AG04450 (cell line): ENCODE data around the gene ATP6V1B1. TPM values are rescaled to one million over a fixed set of nuclear protein-coding genes. Genes with fewer than 3 reads are reported as not detected.

Source experiments
- CTCF ChIA-PET: fragments of 300-600, 350-600 bp; formaldehyde crosslinking; extraction: SDS; loops from one replicate; lab custom pipeline; 2022; ENCODE audit warnings: antibody characterized with exemption, inconsistent platforms; lab: Charles Lee
- POLR2A ChIA-PET: fragments of 350-600 bp; formaldehyde crosslinking; extraction: SDS; loops from one replicate; lab custom pipeline; 2021; ENCODE audit warnings: antibody characterized with exemption, inconsistent platforms; lab: Yijun Ruan, JAX
- DNase-seq: peaks from one replicate; pipeline ENCODE4 v3.0.0-alpha.2; 2011; ENCODE audit warnings: low read depth, low spot score
- H3K27ac ChIP-seq: one replicate; pipeline ENCODE4 v1.5.1; 2012; ENCODE audit warnings: low read depth, low read length, control low read depth
- H3K27me3 ChIP-seq: one replicate; pipeline ENCODE4 v1.6.0; 2012; ENCODE audit warnings: low read length; ENCODE audit not compliant: control insufficient read depth, insufficient read depth
- H3K4me3 ChIP-seq: 2 replicates; pipeline ENCODE4 v1.5.1; 2011; ENCODE audit warnings: mild to moderate bottlenecking, low read depth, low read length, control low read depth
- H3K9me3 ChIP-seq: 2 replicates; pipeline ENCODE4 v1.5.1; 2012; ENCODE audit warnings: low read length; ENCODE audit not compliant: control insufficient read depth, insufficient read depth
- polyA plus RNA-seq: library from polyadenylated mRNA; depleted of rRNA; stranded (reverse); fragments of >200 nt; gene quantifications from 2 replicates; pipeline ENCODE4 v1.2.3, GENCODE V29; 2011
- TF ChIP-seq, protein P1 (sequence below): IDR thresholded peaks from 2 replicates; pipeline ENCODE4 v1.5.1; 2011; ENCODE audit warnings: low read depth, low read length, control low read depth, inconsistent platforms

The ATP6V1B1 gene
- polyA plus RNA-seq, 1 experiment, result 0.82 TPM

DNA sequence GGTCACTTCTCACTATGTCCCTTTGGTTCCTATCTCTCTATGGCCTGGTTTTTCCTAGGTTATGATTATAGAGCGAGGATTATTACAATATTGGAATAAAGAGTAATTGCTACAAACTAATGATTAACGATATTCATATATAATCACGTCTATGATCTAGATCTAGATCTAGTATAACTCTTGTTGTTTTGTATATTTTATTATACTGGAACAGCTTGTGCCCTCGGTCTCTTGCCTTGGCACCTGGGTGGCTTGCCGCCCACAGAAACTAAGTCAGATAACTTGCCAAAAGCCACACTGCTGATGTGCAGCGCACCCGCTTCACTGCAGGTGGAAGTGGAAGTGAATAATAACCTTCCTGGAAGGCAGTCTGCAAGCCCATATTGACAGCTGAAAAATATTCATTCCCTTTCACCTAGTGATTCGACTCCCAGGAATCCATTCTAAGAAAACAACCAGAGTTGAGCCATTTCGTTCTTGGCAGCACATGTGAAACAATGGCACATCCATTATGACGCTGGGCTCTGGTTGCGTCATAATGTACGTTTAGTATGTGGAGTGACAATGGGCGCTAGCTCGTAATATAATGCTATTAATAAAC lies 42.0 kb downstream of the ATP6V1B1 start:
- TF ChIP-seq, protein P1, sequence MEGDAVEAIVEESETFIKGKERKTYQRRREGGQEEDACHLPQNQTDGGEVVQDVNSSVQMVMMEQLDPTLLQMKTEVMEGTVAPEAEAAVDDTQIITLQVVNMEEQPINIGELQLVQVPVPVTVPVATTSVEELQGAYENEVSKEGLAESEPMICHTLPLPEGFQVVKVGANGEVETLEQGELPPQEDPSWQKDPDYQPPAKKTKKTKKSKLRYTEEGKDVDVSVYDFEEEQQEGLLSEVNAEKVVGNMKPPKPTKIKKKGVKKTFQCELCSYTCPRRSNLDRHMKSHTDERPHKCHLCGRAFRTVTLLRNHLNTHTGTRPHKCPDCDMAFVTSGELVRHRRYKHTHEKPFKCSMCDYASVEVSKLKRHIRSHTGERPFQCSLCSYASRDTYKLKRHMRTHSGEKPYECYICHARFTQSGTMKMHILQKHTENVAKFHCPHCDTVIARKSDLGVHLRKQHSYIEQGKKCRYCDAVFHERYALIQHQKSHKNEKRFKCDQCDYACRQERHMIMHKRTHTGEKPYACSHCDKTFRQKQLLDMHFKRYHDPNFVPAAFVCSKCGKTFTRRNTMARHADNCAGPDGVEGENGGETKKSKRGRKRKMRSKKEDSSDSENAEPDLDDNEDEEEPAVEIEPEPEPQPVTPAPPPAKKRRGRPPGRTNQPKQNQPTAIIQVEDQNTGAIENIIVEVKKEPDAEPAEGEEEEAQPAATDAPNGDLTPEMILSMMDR, result no peak; the same call in 1 of the 2 replicates
- peak; percentile 55 for DNase-seq
- peak overlapping the region; percentile 91 for H3K27ac ChIP-seq
- peak overlapping the region; percentile 64 for H3K4me3 ChIP-seq
- ChIA-PET POLR2A (interaction anchor here (0.9 kb wide), 1 partner anchor 91 kb away, joined by 4 read pairs; the partner anchor contains the start of gene NAGK), CTCF (interaction anchor here (0.9 to 2.8 kb wide), 9 partner anchors 12 to 116 kb away, joined by 3 to 22 read pairs (median 4); no protein-coding TSS in a partner anchor)
- H3K27me3 ChIP-seq, result no peaks in the 10 kb centered on the region
- H3K9me3 ChIP-seq, result no peaks in the 10 kb centered on the region

DNA sequence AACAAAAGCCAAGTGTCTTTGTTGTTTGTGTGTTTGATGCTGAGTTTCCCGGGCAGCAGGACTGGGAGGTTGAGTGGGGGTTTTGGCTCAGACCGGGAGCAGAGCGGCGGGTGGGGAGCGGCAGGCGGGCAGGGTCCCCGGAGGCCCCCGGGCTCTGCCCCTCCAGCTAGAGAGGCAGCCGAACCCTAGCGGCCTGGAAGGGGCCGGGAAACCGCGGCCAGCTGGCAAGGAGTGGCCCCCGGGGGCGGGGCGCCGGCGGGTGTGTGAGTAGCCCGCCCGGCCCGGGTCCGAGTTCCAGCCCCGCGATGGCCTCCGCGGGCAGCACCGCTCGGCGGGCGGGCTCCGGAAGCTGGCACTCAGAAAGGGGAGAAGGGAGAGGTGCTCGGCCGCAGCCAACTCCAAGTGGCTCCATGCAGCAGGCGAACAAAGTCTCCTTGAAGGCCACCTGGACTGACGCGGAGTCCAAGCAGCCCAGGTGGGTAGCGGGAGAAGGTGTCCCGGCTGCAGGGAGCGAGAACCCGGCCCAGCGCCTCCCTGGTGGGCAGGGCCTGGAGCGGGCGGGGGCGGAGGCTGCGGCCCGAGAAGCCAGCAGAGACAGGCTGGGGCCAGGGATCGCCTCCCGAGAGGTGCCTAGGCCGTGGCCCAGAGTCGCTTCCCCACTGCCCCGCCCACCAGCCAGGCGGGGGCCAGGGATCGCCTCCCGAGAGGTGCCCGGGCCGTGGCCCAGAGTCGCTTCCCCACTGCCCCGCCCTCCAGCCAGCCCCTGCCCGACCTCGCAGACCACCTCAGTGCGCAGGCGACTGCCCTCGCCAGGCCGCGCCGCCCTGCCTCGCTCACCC lies 42.9 kb downstream of the ATP6V1B1 start, which contains the start of gene ANKRD53:
TSS of gene ANKRD53 (plus strand) at position 290 of the 839 bp plus-strand sequence. CDS start at position 306, 16 bp downstream.
- no peak for DNase-seq
- Histone ChIP-seq H3K4me3 (peak within 1 kb of the TSS; percentile 64), H3K9me3 (no peaks in the 10 kb centered on the region), H3K27ac (peak within 1 kb of the TSS; percentile 91), H3K27me3 (no peaks in the 10 kb centered on the region)
- TF ChIP-seq, protein P1, result no peak
- POLR2A ChIA-PET, result interaction anchor here (0.9 kb wide), 1 partner anchor 90 kb away, joined by 4 read pairs; the partner anchor contains the start of gene NAGK
- CTCF ChIA-PET, result interaction anchor here (0.9 to 2.8 kb wide), 8 partner anchors 13 to 117 kb away, joined by 3 to 22 read pairs (median 4); no protein-coding TSS in a partner anchor

DNA sequence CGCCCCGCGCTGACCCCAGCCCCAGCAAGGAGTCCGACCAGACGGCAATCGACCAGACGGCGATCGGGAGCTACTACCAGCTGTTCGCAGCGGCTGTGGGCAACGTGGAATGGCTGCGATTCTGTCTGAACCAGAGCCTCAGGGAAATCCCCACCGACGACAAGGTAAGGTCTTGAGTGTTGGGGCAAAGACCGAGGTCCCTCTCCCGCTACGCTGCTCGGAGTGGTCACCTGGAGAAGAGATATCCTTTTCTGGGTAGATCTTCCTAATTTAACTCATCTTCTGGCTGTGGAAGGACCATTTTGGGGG lies 43.4 kb downstream of the ATP6V1B1 start:
- ChIA-PET POLR2A (no interaction called here), CTCF (interaction anchor here (1.4 kb wide), 1 partner anchor 107 kb away, joined by 4 read pairs; no protein-coding TSS in a partner anchor)
- peak overlapping the region; percentile 29 for H3K4me3 ChIP-seq
- TF ChIP-seq, protein P1, result no peak
- no peak overlapping the region for H3K27ac ChIP-seq
- DNase-seq, result no peak
- no peaks in the 10 kb centered on the region for H3K27me3 ChIP-seq
- H3K9me3 ChIP-seq, result no peaks in the 10 kb centered on the region

DNA sequence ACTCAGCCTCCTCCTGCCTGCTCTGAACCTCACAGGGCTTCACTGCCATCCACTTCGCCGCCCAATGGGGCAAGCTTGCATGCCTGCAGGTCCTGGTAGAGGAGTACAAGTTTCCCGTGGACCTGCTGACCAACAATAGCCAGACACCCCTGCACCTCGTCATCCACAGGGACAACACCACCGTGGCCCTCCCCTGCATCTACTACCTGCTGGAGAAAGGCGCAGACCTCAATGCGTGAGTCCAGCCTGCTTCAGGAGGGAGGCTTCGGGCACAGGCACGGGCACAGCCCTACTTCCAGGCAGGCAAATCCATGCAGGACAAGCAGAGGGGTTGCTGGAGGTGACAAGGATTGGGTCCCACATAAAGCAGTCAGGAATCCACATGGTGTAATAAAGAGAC lies 43.9 kb downstream of the ATP6V1B1 start:
- Histone ChIP-seq H3K9me3 (no peaks in the 10 kb centered on the region), H3K4me3 (no peak overlapping the region), H3K27me3 (no peaks in the 10 kb centered on the region), H3K27ac (no peak overlapping the region)
- TF ChIP-seq, protein P1, result no peak
- no peak for DNase-seq
- ChIA-PET CTCF (no interaction called here), POLR2A (no interaction called here)
